ENCODE data around the gene OR52A5. TPM values are rescaled to one million over a fixed set of nuclear protein-coding genes. Genes with fewer than 3 reads are reported as not detected.

Gene OR52A5
- total RNA-seq, 1 donor from 2014 or later, result not detected

DNA sequence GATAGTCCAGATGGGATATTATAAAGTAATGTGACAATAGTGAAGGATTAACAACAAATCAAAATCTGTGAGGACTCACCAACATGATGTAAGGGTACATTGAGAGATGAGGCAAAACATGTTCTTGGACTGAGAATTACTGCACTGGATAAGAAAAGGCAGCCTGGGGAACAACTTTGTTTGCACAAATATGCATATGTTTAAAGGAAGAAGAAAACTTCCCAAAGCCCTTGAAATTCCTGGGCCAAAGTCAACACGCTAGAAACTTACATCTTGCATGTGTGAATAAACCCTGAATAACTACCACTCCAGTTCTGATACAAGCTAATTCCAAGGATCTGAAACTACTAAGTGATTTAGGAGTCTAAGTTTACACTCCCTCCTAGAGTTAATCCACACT is 1.1 kb downstream of the OR52A5 start:
- intact Hi-C loops (cut with micrococcal nuclease), result no loop called here
- H3K27me3 Mint-ChIP-seq (ENCODE audit: low read depth), result no peaks in the 10 kb centered on the region
- H3K4me3 Mint-ChIP-seq (ENCODE audit: low read depth), result no peak overlapping the region
- H3K36me3 Mint-ChIP-seq (ENCODE audit: low read depth), result no peaks in the 10 kb centered on the region
- H3K4me1 Mint-ChIP-seq (ENCODE audit: low read depth), result no peaks in the 10 kb centered on the region
- H3K27ac Mint-ChIP-seq, result no peak overlapping the region
- no peak for DNase-seq (ENCODE audit: low spot score)
- H3K9me3 Mint-ChIP-seq, result no peaks in the 10 kb centered on the region

DNA sequence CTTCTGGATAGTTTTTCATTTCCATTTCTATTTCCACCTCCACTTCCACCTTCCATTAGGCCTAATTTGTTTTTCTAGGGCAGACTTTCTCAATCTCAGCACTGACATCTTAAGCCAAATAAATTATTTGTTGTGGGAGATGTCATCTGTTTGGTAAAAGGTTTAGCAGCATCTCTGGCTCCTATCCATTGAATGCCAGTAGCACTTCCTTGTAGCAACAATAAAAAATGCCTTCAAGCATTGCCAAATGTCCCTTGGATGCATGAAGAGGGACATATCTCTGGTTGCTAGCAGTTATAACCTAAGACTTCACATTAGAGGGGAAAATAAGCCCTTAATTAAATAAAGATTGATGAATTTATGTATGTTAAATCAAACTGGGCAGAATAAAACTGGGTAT is 1.9 kb downstream of the OR52A5 start:
- intact Hi-C loops (cut with micrococcal nuclease), result no loop called here
- H3K27me3 Mint-ChIP-seq (ENCODE audit: low read depth), result no peaks in the 10 kb centered on the region
- H3K4me1 Mint-ChIP-seq (ENCODE audit: low read depth), result no peaks in the 10 kb centered on the region
- no peak for DNase-seq (ENCODE audit: low spot score)
- H3K4me3 Mint-ChIP-seq (ENCODE audit: low read depth), result no peak overlapping the region
- no peak overlapping the region for H3K27ac Mint-ChIP-seq
- H3K36me3 Mint-ChIP-seq (ENCODE audit: low read depth), result no peaks in the 10 kb centered on the region
- no peaks in the 10 kb centered on the region for H3K9me3 Mint-ChIP-seq

DNA sequence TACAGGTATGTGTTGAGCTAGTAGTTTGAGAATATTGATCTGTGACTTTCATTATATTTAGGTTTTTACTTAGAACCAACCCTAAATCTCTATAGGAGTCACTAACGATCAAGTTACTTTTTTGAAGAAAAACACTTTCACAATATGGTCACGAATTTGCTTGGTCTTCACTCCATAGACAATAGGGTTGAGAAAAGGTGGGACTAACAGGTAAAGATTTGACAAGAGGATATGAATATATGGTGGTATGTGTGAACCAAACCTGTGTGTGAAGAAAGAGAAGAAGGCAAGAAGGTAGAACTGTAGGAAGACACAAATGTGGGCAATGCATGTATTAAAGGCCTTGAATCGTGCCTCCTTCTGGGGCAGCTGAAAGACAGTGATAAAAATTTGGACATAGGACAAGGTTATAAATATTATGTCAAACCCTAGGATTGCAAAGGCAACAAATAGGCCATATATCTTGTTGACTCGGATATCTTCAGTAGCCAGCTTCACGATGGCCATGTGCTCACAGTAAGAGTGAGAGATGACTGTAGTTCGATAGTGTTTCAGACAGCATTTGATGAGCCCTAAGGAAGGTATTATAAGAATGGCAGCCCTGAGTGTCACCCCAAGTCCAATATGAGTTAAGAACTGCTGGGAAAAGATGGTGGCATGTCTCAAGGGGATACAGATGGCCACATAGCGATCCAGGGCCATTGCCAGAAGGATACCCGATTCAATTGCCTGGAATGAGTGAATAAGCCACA is 6.4 kb downstream of the OR52A5 start:
- DNase-seq (ENCODE audit: low spot score), result no peak
- Mint-ChIP-seq H3K4me3 (ENCODE audit: low read depth) (no peak overlapping the region), H3K36me3 (ENCODE audit: low read depth) (no peaks in the 10 kb centered on the region), H3K4me1 (ENCODE audit: low read depth) (no peaks in the 10 kb centered on the region), H3K27me3 (ENCODE audit: low read depth) (no peaks in the 10 kb centered on the region), H3K27ac (no peak overlapping the region), H3K9me3 (no peaks in the 10 kb centered on the region)
- intact Hi-C loops (cut with micrococcal nuclease), result no loop called here

DNA sequence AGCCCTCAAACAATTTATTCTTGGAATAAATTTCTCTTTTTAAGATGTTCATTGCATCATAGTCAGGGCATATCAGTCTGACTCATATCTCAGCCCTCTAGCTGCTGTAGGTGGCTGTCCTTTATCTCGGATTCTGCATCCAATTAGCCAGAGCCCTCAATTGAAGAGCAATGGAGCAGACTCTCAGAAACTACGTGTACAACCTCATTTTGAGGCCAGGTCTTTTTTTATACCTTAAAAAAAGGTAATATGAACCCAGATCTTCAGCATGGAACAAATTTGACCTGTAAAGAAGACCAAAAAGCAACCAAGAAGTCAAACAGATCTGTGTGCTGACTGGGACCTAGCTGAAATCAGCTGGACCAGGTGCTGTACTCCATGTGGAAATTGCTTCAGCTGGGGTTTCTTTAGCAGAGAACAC is 8.7 kb downstream of the OR52A5 start:
- H3K36me3 Mint-ChIP-seq (ENCODE audit: low read depth), result no peaks in the 10 kb centered on the region
- H3K9me3 Mint-ChIP-seq, result no peaks in the 10 kb centered on the region
- intact Hi-C loops (cut with micrococcal nuclease), result no loop called here
- H3K27ac Mint-ChIP-seq, result no peak overlapping the region
- no peak overlapping the region for H3K4me3 Mint-ChIP-seq (ENCODE audit: low read depth)
- no peaks in the 10 kb centered on the region for H3K4me1 Mint-ChIP-seq (ENCODE audit: low read depth)
- DNase-seq (ENCODE audit: low spot score), result no peak
- H3K27me3 Mint-ChIP-seq (ENCODE audit: low read depth), result no peaks in the 10 kb centered on the region

DNA sequence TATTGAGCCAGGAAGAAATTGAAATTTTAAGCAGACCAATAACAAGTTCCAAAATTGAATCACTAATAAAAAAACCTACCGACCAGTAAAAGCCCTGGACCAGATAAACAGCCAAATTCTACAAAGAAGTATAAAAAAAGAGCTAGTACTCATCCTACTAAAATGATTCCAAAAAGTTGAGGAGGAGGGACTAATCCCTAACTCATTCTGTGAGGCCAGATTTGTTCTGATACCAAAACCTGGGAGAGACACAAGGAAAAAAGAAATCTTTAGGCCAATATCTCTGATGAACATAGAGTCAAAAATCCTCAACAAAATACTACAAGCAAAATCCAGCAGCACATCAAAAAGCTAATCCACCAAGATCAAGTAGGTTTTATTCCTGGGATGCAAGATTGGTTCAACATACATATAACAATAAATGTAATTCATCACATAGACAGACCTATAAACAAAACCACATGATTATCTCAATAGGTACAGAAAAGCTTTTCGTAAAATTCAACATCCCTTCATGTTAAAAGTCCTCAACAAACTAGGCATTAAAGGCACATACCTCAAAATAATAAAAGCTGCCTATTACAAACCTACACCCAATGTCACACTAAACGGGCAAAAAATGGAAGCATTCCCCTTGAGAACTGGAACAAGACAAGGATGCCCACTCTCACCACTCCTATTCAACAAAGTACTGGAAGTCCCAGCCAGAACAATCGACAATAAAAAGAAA is 13.1 kb downstream of the OR52A5 start:
- no peaks in the 10 kb centered on the region for H3K36me3 Mint-ChIP-seq (ENCODE audit: low read depth)
- no peaks in the 10 kb centered on the region for H3K9me3 Mint-ChIP-seq
- no peak overlapping the region for H3K4me3 Mint-ChIP-seq (ENCODE audit: low read depth)
- intact Hi-C loops (cut with micrococcal nuclease), result loop anchor here (1.0 to 5.0 kb wide), 3 partner anchors 166 to 682 kb away; partner anchors contain the start of gene OR52N2
- H3K27me3 Mint-ChIP-seq (ENCODE audit: low read depth), result no peaks in the 10 kb centered on the region
- DNase-seq (ENCODE audit: low spot score), result no peak
- no peak overlapping the region for H3K27ac Mint-ChIP-seq
- H3K4me1 Mint-ChIP-seq (ENCODE audit: low read depth), result no peaks in the 10 kb centered on the region

DNA sequence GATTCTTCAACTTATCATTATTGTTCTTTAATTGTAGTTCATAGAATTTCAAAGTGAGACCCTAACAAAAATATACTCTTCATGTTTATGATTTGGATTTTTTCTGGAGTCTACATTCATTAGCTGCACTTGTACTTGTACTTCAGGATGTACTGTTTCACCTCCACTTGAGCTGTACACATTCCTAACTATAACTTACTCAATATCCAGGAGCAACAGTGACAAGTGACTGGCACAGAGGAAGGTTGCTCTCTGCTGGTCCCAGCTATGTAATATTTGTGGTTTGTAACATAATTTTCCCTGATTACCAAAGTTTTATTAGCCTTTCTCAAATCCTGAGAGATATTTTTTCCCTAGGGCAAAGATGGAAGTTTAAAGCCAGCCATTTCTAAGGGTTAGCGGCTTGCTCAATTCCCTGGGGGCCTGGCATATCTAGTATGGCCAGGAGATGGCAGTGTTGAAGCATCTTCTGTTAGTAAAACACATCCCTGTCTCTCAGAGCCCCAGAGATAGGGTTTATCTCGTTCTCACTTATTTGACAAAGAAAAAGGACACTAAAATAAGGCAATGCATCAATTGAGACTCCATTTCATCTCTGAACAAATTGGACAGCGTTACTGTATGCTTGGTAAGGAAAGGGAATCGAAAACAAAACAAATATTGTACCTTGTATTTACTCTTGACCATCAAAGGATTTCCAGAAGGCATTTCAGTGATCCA is 14.2 kb downstream of the OR52A5 start:
- Mint-ChIP-seq H3K9me3 (no peaks in the 10 kb centered on the region), H3K27ac (no peak overlapping the region), H3K4me1 (ENCODE audit: low read depth) (no peaks in the 10 kb centered on the region), H3K36me3 (ENCODE audit: low read depth) (no peaks in the 10 kb centered on the region), H3K27me3 (ENCODE audit: low read depth) (no peaks in the 10 kb centered on the region), H3K4me3 (ENCODE audit: low read depth) (no peak overlapping the region)
- intact Hi-C loops (cut with micrococcal nuclease), result loop anchor here (1.0 to 5.0 kb wide), 3 partner anchors 167 to 683 kb away; partner anchors contain the start of gene OR52N2
- DNase-seq (ENCODE audit: low spot score), result peak; percentile 11

DNA sequence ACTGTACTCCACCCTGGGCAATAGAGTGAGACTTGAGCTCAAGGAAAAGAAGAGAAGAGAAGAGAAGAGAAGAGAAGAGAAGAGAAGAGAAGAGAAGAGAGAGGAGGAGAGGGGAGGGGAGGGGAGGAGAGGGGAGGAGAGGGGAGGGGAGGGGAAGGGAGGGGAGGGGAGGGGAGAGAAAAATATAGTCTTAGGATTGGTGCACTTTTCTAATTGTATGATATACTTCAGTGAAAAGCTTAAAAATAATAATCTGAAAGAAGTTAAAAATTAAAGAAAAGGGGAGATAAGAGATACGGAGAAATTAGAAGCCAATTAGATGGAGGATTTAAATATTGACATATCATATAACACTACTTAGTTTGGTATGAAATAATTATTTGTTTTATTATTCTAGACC is 19.3 kb downstream of the OR52A5 start:
- Mint-ChIP-seq H3K27me3 (ENCODE audit: low read depth) (no peaks in the 10 kb centered on the region), H3K4me3 (ENCODE audit: low read depth) (no peak overlapping the region), H3K9me3 (no peaks in the 10 kb centered on the region), H3K27ac (no peak overlapping the region), H3K4me1 (ENCODE audit: low read depth) (no peaks in the 10 kb centered on the region), H3K36me3 (ENCODE audit: low read depth) (no peaks in the 10 kb centered on the region)
- intact Hi-C loops (cut with micrococcal nuclease), result no loop called here
- DNase-seq (ENCODE audit: low spot score), result no peak

DNA sequence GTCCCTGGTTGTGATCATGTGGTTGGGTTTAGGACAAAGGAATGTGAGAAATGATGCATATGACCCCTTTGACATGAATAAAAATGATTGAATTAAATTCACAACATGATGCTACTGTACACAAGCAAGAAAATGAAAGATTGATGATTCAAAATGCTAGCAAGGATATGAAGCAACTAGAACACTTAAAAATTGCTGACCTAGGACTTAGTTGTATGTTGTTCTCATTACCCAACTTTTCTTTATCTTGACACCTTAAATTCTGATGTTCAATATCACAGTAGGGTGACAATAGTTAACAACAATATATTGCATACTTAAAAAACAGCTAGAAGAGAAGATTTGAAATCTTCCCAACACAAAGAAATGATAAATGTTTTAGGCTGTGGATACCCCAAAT is 20.6 kb downstream of the OR52A5 start:
- Mint-ChIP-seq H3K36me3 (ENCODE audit: low read depth) (no peaks in the 10 kb centered on the region), H3K4me3 (ENCODE audit: low read depth) (no peak overlapping the region), H3K9me3 (no peaks in the 10 kb centered on the region), H3K4me1 (ENCODE audit: low read depth) (no peaks in the 10 kb centered on the region), H3K27ac (no peak overlapping the region), H3K27me3 (ENCODE audit: low read depth) (no peaks in the 10 kb centered on the region)
- DNase-seq (ENCODE audit: low spot score), result no peak
- intact Hi-C loops (cut with micrococcal nuclease), result no loop called here

DNA sequence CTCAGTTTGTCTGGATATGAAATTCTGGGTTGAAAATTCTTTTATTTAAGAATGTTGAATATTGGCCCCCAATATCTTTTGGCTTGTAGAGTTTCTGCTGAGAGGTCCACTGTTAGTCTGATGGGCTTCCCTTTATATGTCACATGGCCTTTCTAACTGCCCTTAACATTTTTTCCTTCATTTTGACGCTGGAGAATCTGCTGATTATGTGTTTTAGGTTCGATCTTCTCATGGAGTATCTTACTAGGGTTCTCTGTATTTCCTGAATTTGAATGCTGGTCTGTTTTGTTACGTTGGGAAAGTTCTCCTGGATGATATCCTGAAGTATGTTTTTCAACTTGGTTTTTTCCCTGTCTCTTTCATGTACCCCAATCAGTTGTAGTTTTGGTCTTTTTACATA is 22.8 kb downstream of the OR52A5 start:
- H3K9me3 Mint-ChIP-seq, result no peaks in the 10 kb centered on the region
- no peaks in the 10 kb centered on the region for H3K36me3 Mint-ChIP-seq (ENCODE audit: low read depth)
- DNase-seq (ENCODE audit: low spot score), result no peak
- H3K27ac Mint-ChIP-seq, result no peak overlapping the region
- H3K4me3 Mint-ChIP-seq (ENCODE audit: low read depth), result no peak overlapping the region
- H3K4me1 Mint-ChIP-seq (ENCODE audit: low read depth), result no peaks in the 10 kb centered on the region
- no peaks in the 10 kb centered on the region for H3K27me3 Mint-ChIP-seq (ENCODE audit: low read depth)
- intact Hi-C loops (cut with micrococcal nuclease), result no loop called here

DNA sequence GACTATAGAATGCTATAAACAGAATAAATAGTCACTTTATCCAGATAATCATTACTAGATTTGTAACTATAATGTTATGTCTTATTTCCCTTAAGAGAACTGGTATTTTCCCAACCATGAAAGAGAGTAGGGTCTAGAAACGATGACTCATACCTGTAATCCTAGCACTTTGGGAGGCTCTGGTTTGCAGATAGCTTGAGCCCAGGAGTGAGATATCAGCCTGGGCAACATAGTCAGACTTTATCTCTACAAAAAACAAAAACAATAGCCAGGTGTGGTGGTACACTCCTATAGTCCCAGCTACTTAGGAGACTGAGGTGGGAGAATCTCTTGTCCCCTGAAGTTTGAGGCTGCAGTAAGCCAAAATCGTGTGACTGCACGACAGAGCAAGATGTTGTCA is 30.9 kb downstream of the OR52A5 start:
- no peaks in the 10 kb centered on the region for H3K4me1 Mint-ChIP-seq (ENCODE audit: low read depth)
- no peaks in the 10 kb centered on the region for H3K27me3 Mint-ChIP-seq (ENCODE audit: low read depth)
- no peak overlapping the region for H3K27ac Mint-ChIP-seq
- intact Hi-C loops (cut with micrococcal nuclease), result no loop called here
- H3K9me3 Mint-ChIP-seq, result no peaks in the 10 kb centered on the region
- no peak overlapping the region for H3K4me3 Mint-ChIP-seq (ENCODE audit: low read depth)
- DNase-seq (ENCODE audit: low spot score), result no peak
- no peaks in the 10 kb centered on the region for H3K36me3 Mint-ChIP-seq (ENCODE audit: low read depth)

DNA sequence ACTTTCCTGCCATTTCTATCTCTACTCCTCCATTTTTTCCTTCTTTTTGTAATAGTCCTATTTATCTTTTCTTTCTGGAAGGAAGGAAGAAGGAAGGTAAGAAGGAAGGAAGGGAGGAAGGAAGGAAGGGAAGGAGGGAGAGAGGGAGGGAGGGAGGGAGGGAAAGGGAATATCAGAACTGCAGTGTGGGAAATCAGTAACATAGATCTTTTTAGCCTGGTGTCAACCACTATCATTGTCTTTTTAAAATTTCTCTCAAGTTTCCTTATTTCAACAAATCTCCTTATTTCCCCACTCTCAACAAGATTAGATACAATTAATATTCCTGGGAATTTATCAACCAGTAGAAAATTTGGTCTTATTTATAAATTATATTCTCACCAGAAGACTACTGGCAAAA is 35.1 kb downstream of the OR52A5 start:
- Mint-ChIP-seq H3K9me3 (no peaks in the 10 kb centered on the region), H3K36me3 (ENCODE audit: low read depth) (no peaks in the 10 kb centered on the region), H3K4me1 (ENCODE audit: low read depth) (no peaks in the 10 kb centered on the region), H3K27ac (no peak overlapping the region), H3K27me3 (ENCODE audit: low read depth) (no peaks in the 10 kb centered on the region), H3K4me3 (ENCODE audit: low read depth) (no peak overlapping the region)
- DNase-seq (ENCODE audit: low spot score), result no peak
- intact Hi-C loops (cut with micrococcal nuclease), result no loop called here

DNA sequence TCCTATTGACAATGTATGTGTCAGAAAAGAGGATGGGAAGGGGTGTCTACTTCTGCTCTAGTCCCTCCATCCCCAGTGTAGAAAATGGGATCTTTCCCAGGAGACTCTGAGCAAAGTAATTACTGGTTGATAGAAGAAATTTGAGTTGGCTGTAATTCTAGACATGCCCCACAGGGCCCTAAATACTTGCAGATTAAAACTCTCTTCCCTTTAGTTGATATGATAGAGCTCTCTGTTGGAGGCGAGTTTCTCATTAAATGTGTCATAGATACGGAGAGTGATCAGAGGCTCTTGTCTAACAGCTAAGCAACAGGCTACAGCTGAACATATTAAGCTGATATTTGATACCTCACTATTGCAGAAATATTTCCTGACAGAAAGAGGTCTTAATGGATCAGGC is 35.9 kb downstream of the OR52A5 start:
- H3K36me3 Mint-ChIP-seq (ENCODE audit: low read depth), result no peaks in the 10 kb centered on the region
- no peaks in the 10 kb centered on the region for H3K4me1 Mint-ChIP-seq (ENCODE audit: low read depth)
- no peaks in the 10 kb centered on the region for H3K9me3 Mint-ChIP-seq
- DNase-seq (ENCODE audit: low spot score), result no peak
- intact Hi-C loops (cut with micrococcal nuclease), result no loop called here
- H3K27ac Mint-ChIP-seq, result no peak overlapping the region
- no peak overlapping the region for H3K4me3 Mint-ChIP-seq (ENCODE audit: low read depth)
- no peaks in the 10 kb centered on the region for H3K27me3 Mint-ChIP-seq (ENCODE audit: low read depth)

DNA sequence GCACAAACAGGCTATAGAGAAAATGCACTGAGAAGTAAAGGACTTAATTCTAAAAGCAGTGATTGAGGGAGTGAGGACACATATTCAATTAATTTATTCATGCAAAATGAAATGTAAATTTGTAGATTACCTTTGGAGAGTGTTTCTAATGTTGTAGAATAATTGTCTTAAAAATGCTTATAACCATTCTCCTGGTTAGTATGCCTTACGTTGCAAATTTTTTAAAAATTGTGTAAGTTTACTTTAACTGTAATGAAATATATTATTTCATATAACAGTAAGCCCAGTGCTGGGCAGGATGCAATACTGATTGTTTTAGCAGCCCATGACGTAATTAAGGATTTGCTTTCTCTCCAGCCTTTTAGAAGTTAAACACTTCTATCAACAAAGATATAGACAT is 42.1 kb downstream of the OR52A5 start:
- no peaks in the 10 kb centered on the region for H3K4me1 Mint-ChIP-seq (ENCODE audit: low read depth)
- no peak overlapping the region for H3K27ac Mint-ChIP-seq
- DNase-seq (ENCODE audit: low spot score), result no peak
- H3K4me3 Mint-ChIP-seq (ENCODE audit: low read depth), result no peak overlapping the region
- no peaks in the 10 kb centered on the region for H3K9me3 Mint-ChIP-seq
- intact Hi-C loops (cut with micrococcal nuclease), result no loop called here
- H3K36me3 Mint-ChIP-seq (ENCODE audit: low read depth), result no peaks in the 10 kb centered on the region
- H3K27me3 Mint-ChIP-seq (ENCODE audit: low read depth), result no peaks in the 10 kb centered on the region

Data from activated T-helper 2 cell treated with anti-CD3 and anti-CD28 coated beads, Interferon-gamma antibody, Interleukin-2, Interleukin-4, amounts not matched to agents 10 μg/mL and 5 μg/mL and 100 μg/mL, durations not matched to agents 14 hours and 24 hours and 36 hours (primary cell).